GM23248 (cell line): ENCODE measurements around the gene GALNT2.

ENCODE experiments used
- EZH2 ChIP-seq: fragments of 200-600 bp; sonication (generic); IDR thresholded peaks from 2 replicates; pipeline ENCODE4 v1.6.1; 2018; ENCODE audit warnings: antibody characterized with exemption, mild to moderate bottlenecking; ENCODE audit not compliant: insufficient read depth, poor library complexity, severe bottlenecking
- EZH2phosphoT487 ChIP-seq: fragments of 200-600 bp; sonication (generic); IDR thresholded peaks from 2 replicates; pipeline ENCODE4 v1.6.1; 2018; ENCODE audit warnings: antibody characterized with exemption, moderate library complexity, mild to moderate bottlenecking, low read depth; ENCODE audit not compliant: insufficient read depth

DNA sequence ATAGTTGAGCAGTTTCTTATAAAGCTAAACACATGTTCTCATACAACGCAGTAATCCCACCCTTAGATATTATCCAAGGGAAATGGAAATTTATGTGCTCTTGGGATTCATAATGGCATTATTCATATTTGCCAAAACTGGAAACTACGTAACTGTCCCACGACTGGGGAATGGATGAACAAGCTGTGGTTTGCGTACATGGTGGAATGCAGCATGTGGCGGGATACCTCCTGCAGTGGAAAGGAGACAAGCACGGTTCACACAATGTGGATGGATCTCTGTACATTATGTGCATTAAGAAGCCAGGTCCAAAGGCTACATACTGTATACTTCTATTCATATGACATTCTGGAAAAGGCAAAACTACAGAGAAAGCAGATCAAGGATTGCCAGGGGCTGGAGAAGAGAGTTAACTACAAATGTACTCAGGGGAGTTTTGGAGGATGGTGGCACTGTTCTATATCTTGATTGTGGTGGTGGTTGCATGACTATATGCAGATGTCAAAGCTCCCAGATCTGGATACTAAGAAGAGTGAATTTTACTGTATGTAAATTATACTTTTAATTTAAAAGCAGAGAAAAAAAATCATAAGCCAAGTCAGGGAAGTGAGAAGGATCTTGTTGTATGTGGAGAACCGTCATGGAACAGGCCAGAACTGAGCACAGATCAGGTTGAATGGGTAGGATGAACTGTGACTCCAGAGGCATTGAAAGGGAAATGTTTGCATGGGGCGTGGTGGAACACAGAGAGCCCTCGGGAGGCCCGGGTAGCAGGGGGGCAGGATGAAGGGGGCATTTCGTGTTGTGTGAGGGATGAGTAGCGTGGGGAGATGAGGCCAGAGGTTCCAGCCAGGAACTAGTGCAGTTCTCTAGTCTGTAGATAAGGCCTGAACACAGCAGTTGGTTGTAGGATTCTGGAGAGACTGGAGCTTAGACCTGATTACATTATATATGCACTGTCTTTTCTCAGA, 90.7 kb downstream of the GALNT2 start:
- no peak for TF ChIP-seq EZH2
- TF ChIP-seq EZH2phosphoT487, result no peak
